ES-I3 (cell line): Measurements from ENCODE around the gene DDX39B.
"Not testable (repeated sequence)": the region's sequence is repeated elsewhere in the genome, so short reads cannot be mapped to it uniquely, and the experiment has no call there.

ENCODE experiments used
- H3K36me3 ChIP-seq: 2 replicates; pipeline ENCODE4 v1.6.1; 2013; ENCODE audit warnings: mild to moderate bottlenecking, low read length, control low read depth, moderate library complexity; ENCODE audit not compliant: insufficient read depth
- H3K4me1 ChIP-seq: 2 replicates; pipeline ENCODE4 v1.6.1; 2013; ENCODE audit warnings: mild to moderate bottlenecking, control low read depth, low read length; ENCODE audit not compliant: insufficient read depth
- H3K9ac ChIP-seq: 2 replicates; pipeline ENCODE4 v1.6.1; 2013; ENCODE audit warnings: low read depth, mild to moderate bottlenecking, low read length, moderate library complexity
- H3K9me3 ChIP-seq: 2 replicates; pipeline ENCODE4 v1.6.1; 2013; ENCODE audit warnings: mild to moderate bottlenecking, low read length, moderate library complexity; ENCODE audit not compliant: control insufficient read depth, insufficient read depth

DDX39B gene

GRCh38 chr6:31532644-31533454, 9.0 kb downstream of the DDX39B start:
- no peaks in the 10 kb centered on the region for H3K9me3 ChIP-seq
- 0 out of 2 replicates have a peak, but pooled peaks cover 3% of the 10 kb centered on the region for H3K4me1 ChIP-seq
- peaks cover 50% of the 10 kb centered on the region for H3K36me3 ChIP-seq
- no peak overlapping the region for H3K9ac ChIP-seq

DNA sequence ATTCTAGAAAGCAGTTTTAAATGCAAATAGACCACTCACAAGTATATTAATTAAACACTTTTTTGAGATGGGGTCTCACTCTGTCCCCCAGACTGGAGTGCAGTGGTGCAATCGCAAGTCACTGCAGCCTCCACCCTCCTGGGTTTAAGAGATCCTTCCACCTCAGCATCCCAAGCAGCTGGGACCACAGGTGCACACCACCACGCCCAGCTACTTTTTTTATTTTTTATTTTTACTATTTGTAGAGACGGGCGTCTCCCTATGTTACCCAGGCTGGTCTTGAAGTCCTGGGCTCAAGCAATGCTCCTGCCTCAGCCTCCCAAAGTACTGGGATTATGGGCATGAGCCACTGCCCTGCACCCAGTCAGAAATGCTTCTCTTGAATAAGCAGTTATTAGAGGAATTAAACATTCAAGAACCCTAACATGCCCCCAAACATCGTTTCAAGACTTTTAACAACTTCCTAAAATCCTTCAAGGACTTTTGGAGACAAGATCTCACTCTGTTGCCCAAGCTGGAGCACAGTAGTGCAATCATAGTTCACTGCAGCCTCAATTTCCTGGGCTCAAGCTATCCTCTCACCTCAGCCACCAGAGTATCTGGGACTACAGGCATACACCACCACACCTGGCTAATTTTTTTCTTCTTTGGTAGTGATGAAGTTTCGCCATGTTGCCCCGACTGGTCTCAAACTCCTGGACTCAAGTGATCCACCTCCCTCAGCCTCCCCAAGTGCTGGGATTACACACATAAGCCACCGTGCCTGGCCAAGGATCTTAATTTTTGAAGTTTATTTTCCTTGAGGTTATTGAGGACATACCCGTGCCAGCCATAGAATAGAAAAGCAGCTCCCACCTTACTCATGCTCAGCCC, 9.8 kb downstream of the DDX39B start:
- Histone ChIP-seq H3K9me3 (no peaks in the 10 kb centered on the region), H3K4me1 (0 out of 2 replicates have a peak, but pooled peaks cover 3% of the 10 kb centered on the region), H3K36me3 (peaks cover 47% of the 10 kb centered on the region), H3K9ac (no peak overlapping the region)

DNA sequence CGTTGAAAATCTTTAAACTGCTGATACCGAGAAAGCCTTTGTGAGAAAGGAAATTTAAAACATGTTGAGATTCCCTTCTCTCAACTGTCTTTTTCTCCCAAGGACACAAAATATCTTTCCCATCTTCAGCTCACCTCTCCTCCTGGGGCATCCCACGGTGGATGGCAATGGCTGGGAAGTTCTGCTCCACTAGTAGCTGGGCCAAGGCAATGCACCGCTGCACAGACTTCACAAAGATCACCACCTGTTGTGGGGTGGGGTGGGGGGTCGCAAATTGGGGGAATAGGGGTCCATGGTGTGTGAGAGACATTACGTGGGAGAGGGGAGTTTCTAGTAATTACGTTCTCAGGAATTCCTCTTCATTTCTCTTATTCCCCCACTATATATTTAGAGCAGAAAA, 10.6 kb downstream of the DDX39B start:
- Histone ChIP-seq H3K9ac (no peak overlapping the region), H3K36me3 (peaks cover 40% of the 10 kb centered on the region), H3K4me1 (0 out of 2 replicates have a peak, but pooled peaks cover 3% of the 10 kb centered on the region), H3K9me3 (no peaks in the 10 kb centered on the region)

- no peaks in the 10 kb centered on the region for H3K9me3 ChIP-seq
- H3K36me3 ChIP-seq, result peaks cover 35% of the 10 kb centered on the region
- H3K4me1 ChIP-seq, result 0 out of 2 replicates have a peak, but pooled peaks cover 3% of the 10 kb centered on the region
- H3K9ac ChIP-seq, result no peak overlapping the region
Measured at GRCh38 chr6:31530659-31531058, 11.1 kb downstream of the DDX39B start.

DNA sequence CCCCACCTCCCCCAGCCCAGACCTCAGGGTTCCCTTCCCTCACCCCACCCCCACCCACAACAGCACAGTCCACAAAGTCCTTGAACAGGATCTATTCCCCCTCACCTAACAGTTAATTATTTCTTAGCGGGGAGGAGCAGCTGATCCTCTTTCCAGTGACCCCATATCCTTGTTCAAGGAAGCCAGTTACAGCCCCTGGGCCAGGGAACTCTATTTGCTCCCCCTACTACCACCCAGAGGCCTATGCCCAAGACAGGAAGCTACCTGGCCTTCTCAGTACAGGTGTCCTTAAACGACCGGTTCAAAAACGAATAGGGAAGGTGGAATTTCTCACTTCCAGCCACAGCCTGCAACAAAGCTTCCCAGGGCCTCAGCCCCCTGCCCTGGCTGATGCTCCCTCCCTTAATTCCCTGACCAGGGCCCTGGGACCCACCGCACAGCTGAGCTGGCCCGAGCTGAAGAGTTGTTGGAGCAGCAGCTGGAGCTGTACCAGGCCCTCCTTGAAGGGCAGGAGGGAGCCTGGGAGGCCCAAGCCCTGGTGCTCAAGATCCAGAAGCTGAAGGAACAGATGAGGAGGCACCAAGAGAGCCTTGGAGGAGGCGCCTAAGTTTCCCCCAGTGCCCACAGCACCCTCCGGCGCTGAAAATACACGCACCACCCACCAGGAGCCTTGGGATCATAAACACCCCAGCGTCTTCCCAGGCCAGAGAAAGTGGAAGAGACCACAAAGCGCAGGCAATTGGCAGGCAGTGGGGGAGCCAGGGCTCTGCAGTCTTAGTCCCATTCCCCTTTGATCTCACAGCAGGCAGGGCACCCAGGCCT, 12.3 kb downstream of the DDX39B start:
- Histone ChIP-seq H3K9ac (no peak overlapping the region), H3K9me3 (no peaks in the 10 kb centered on the region), H3K4me1 (0 out of 2 replicates have a peak, but pooled peaks cover 3% of the 10 kb centered on the region), H3K36me3 (peaks cover 24% of the 10 kb centered on the region)

DNA sequence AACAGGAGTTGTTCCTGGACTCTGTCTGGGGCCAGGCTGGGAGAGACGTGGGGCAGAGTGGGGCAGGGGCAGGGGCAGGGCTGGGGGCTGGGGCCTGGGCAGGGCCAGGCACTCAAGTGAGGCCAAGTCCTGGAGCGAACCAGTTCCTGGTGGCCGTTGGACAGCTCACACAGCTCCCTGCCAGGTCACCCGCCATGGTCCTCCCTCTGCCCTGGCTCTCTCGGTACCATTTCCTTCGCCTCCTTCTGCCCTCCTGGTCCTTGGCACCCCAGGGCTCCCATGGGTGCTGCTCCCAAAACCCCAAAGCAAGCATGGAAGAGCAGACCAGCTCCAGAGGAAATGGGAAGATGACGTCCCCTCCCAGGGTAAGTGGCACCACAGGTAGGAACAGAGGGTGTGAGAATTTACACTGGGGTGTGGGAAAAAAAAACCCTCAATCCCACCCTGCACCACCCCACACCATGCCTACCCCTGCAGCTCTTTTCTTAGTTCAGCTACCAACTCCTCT, 12.9 kb downstream of the DDX39B start, which contains the start of gene MCCD1:
Gene MCCD1, plus strand, starts transcription at position 142 of the 508 bp plus-strand sequence. Its CDS starts 53 bp downstream, at position 195.
- Histone ChIP-seq H3K36me3 (peaks cover 17% of the 10 kb centered on the region), H3K9me3 (no peaks in the 10 kb centered on the region), H3K9ac (no peak within 1 kb of the TSS), H3K4me1 (0 out of 2 replicates have a peak, but pooled peaks cover 3% of the 10 kb centered on the region)

DNA sequence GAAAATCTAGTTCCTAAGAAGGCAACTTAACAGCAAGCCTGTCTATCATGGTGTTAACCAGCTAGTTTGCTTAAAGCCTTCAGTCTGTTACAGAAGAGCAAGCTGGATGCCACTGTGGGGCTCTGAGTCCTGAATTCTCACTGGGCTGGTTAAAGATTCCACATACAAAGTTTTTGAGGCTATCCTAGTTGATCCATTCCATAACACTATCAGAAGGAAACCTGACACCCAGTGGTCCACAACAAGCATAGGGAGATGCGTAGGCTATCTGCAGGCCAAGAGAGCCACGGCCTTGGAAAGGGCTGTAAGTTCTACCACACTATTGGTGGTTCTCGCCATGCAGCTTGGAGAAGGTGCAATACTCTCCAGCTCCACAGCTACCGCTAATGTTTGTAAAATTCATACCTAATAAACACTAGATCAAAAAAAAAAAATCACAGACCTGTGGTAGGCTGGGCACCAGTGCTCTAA, 13.5 kb downstream of the DDX39B start:
- Histone ChIP-seq H3K9me3 (no peaks in the 10 kb centered on the region), H3K36me3 (peaks cover 16% of the 10 kb centered on the region), H3K4me1 (0 out of 2 replicates have a peak, but pooled peaks cover 3% of the 10 kb centered on the region), H3K9ac (no peak overlapping the region)

DNA sequence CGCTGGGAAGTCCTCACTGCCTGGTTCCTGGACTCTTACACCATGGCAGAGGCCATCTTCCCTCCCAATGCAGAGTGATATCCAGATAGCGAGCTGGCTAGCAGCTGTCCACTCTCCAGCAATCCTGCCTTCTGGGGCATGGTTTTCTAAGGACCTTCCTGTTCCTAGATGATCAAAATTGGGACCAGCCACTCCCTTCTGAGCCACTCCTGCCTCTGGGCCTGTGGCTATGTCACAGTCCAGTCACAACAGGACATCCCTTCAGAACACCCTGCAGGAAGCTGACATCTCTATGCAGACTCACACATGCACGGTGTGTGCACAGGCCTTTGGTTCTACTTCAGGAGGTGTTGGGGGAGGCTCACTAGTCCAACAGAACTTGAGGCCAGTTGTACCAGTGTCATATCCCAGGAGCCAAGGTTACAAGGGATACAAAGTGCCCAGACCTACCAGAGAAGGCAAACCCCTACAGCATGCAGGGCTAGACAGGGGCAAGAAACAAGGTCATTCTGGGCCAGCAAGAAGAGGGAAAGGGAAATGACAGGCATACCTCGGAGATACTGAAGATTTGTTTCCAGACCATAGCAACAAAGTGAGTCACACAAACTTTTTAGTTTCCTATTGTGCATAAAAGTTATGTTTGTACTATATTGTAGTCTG, 15.7 kb downstream of the DDX39B start:
- H3K4me1 ChIP-seq, result 0 out of 2 replicates have a peak, but pooled peaks cover 3% of the 10 kb centered on the region
- peaks cover 9% of the 10 kb centered on the region for H3K36me3 ChIP-seq
- H3K9me3 ChIP-seq, result no peaks in the 10 kb centered on the region
- H3K9ac ChIP-seq, result no peak overlapping the region

- Histone ChIP-seq H3K9me3 (no peaks in the 10 kb centered on the region), H3K4me1 (0 out of 2 replicates have a peak, but pooled peaks cover 3% of the 10 kb centered on the region), H3K9ac (no peak overlapping the region)
Measured at GRCh38 chr6:31525553-31525931, 16.3 kb downstream of the DDX39B start.

DNA sequence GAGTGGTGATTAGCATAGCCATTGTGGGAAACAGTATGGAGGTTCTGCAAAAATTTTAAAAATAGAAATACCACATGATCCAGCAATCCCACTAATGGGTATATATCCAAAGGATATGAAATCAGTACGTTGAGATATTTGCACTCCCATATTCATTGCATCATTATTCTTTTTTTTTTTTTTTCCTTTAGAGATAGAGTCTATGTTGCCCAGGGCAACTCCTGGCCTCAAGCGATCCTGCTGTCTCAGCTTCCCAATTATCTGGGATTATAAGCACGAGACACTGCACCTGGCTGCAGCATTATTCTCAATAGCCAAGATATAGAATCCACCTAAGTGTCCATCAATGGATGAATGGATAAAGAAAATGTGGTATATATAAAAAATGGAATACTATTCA, 20.0 kb downstream of the DDX39B start:
- Histone ChIP-seq H3K4me1 (no peaks in the 10 kb centered on the region), H3K9me3 (no peaks in the 10 kb centered on the region), H3K36me3 (no peaks in the 10 kb centered on the region), H3K9ac (no peak overlapping the region)

More at GRCh38 chr6:31525553-31525931, 16.3 kb downstream of the DDX39B start:
- peaks cover 3% of the 10 kb centered on the region; the same call in 1 of the 2 replicates for H3K36me3 ChIP-seq

- Histone ChIP-seq H3K9me3 (no peaks in the 10 kb centered on the region), H3K36me3 (no peaks in the 10 kb centered on the region), H3K4me1 (no peaks in the 10 kb centered on the region), H3K9ac (no peak overlapping the region)
Measured at GRCh38 chr6:31513456-31514165, 28.2 kb downstream of the DDX39B start.

GRCh38 chr6:31510007-31510406, 31.8 kb downstream of the DDX39B start:
- no peaks in the 10 kb centered on the region for H3K9me3 ChIP-seq
- H3K36me3 ChIP-seq, result no peaks in the 10 kb centered on the region
- no peaks in the 10 kb centered on the region for H3K4me1 ChIP-seq
- no peak overlapping the region for H3K9ac ChIP-seq

GRCh38 chr6:31509036-31509435, 32.8 kb downstream of the DDX39B start:
- H3K9me3 ChIP-seq, H3K36me3 ChIP-seq, H3K9ac ChIP-seq, H3K4me1 ChIP-seq: not testable (repeated sequence)
